ENCODE data around the gene TSNAX.

GRCh38 chr1:231533240-231533639 is 4.8 kb downstream of the TSNAX start:
- TF ChIP-seq POLR2A (IDR thresholded peaks at IDR 0.05): no peak
- TF ChIP-seq CTCF (IDR thresholded peaks at IDR 0.05): no peak

All from adrenal gland (tissue), 5 donors.